Prostate gland (tissue), 2 donors: ENCODE measurements around the gene TSPAN3. TPM values are rescaled to one million over a fixed set of nuclear protein-coding genes. Genes with fewer than 3 reads are reported as not detected.

ENCODE experiments used
- DNase-seq: peaks from one replicate; pipeline ENCODE4 v3.0.0-alpha.2; 2019; ENCODE audit warnings: low spot score
- H3K27ac ChIP-seq, 2 donors: fragments of 200-600 bp; sonication (generic); 2 replicates each; pipeline ENCODE4 v1.5.1; 2017 to 2019
- H3K27me3 ChIP-seq: fragments of 200-600 bp; sonication (generic); replicated peaks from 2 replicates; pipeline ENCODE4 v1.5.1; 2019; ENCODE audit not compliant: insufficient read depth
- H3K36me3 ChIP-seq, 2 donors: fragments of 200-600 bp; sonication (generic); 1 replicate in 1 of 2; 2 replicates in 1 of 2; pipeline versions ENCODE4 v1.5.1 to v1.8.1; 2017 to 2019
- H3K4me1 ChIP-seq: fragments of 200-600 bp; sonication (generic); replicated peaks from 2 replicates; pipeline ENCODE4 v1.5.1; 2019
- H3K4me3 ChIP-seq, 2 donors: fragments of 200-600 bp; sonication (generic); 2 replicates each; pipeline ENCODE4 v1.5.1; 2017 to 2019
- H3K9me3 ChIP-seq: fragments of 200-600 bp; sonication (generic); 2 replicates; pipeline ENCODE4 v1.5.1; 2017
- POLR2A ChIP-seq: fragments of 450-650 bp; IDR thresholded peaks from one replicate; pipeline ENCODE4 v1.6.1; 2016; ENCODE audit warnings: antibody characterized with exemption, mild to moderate bottlenecking
- POLR2AphosphoS5 ChIP-seq: sonication (generic); formaldehyde crosslinking; IDR thresholded peaks from one replicate; pipeline ENCODE4 v1.6.1; 2017; ENCODE audit warnings: antibody characterized with exemption
- WGBS: methylation state at CpG from one replicate; pipeline ENCODE4 v1.1.5; 2018; 5-methylcytosine and 5-hydroxymethylcytosine counted together
- intact Hi-C: fragments of 100-400 bp; cut with DNase I; formaldehyde crosslinking; loops from one replicate; pipeline ENCODE4 v1.14.2; 2022
- total RNA-seq, 2 donors: library from RNA; depleted of rRNA; stranded (reverse); fragments of >200 nt; gene quantifications; one replicate each; pipeline ENCODE4 v1.1.0, GENCODE V29; 2016
- TF ChIP-seq, protein P1 (sequence below), 4 experiments: fragments of 200-600 bp in 2 of 4; fragments of 450-650 bp in 2 of 4; sonication (generic) in 2 of 4; IDR thresholded peaks; 1 replicate in 3 of 4; 2 replicates in 1 of 4; pipeline ENCODE4 v1.5.1; 2016 to 2019; ENCODE audit warnings: antibody characterized with exemption in 4 of 4, mild to moderate bottlenecking in 2 of 4, moderate library complexity in 2 of 4

TSPAN3 gene
- total RNA-seq, 2 donors from 2014 or later: 234 to 238 TPM

DNA sequence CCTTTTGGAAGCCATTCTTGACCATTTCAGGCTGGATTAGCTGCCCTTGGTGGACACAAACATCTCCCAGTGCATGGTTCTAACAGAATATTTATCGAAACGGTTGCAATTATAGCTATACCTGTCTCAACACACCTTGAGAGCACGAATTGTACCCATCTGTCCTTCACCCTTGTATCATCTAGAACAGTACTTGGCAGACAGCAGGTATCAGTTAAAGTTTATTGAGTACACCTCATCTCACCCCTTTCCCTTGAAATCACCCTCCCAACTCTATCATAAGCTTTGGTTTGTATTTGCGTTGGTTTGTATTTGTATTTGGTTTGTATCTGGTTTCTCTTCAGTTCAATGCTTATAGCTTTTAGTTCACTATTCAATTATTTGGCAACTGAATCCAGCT is 12.4 kb downstream of the TSPAN3 start:
- Histone ChIP-seq H3K27ac (no peak overlapping the region), H3K27me3 (no peaks in the 10 kb centered on the region), H3K36me3 (no peaks in the 10 kb centered on the region), H3K4me1 (no peaks in the 10 kb centered on the region), H3K4me3 (no peak overlapping the region), H3K9me3 (no peaks in the 10 kb centered on the region)
- DNase-seq: no peak
- TF ChIP-seq POLR2A (no peak), POLR2AphosphoS5 (peak; percentile 29)
- TF ChIP-seq, protein P1, sequence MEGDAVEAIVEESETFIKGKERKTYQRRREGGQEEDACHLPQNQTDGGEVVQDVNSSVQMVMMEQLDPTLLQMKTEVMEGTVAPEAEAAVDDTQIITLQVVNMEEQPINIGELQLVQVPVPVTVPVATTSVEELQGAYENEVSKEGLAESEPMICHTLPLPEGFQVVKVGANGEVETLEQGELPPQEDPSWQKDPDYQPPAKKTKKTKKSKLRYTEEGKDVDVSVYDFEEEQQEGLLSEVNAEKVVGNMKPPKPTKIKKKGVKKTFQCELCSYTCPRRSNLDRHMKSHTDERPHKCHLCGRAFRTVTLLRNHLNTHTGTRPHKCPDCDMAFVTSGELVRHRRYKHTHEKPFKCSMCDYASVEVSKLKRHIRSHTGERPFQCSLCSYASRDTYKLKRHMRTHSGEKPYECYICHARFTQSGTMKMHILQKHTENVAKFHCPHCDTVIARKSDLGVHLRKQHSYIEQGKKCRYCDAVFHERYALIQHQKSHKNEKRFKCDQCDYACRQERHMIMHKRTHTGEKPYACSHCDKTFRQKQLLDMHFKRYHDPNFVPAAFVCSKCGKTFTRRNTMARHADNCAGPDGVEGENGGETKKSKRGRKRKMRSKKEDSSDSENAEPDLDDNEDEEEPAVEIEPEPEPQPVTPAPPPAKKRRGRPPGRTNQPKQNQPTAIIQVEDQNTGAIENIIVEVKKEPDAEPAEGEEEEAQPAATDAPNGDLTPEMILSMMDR (IDR thresholded peaks at IDR 0.05): no peak
- 82% methylated on average over 4 of the region's 4 CpGs for WGBS
- intact Hi-C loops: no loop called here

GRCh38 chr15:77057685-77058084 is 13.2 kb downstream of the TSPAN3 start:
- Histone ChIP-seq H3K4me3 (no peak overlapping the region), H3K36me3 (no peaks in the 10 kb centered on the region), H3K27ac (no peak overlapping the region), H3K9me3 (no peaks in the 10 kb centered on the region), H3K27me3 (no peaks in the 10 kb centered on the region), H3K4me1 (no peaks in the 10 kb centered on the region)
- 87% methylated on average over 4 of the region's 4 CpGs for WGBS
- intact Hi-C loops: no loop called here
- TF ChIP-seq POLR2A (no peak), POLR2AphosphoS5 (no peak)
- TF ChIP-seq, protein P1 (IDR thresholded peaks at IDR 0.05): no peak
- DNase-seq: no peak

GRCh38 chr15:77057072-77057471 is 13.8 kb downstream of the TSPAN3 start:
- WGBS: 100% methylated on average over 1 of the region's 1 CpG
- Histone ChIP-seq H3K27me3 (no peaks in the 10 kb centered on the region), H3K36me3 (no peaks in the 10 kb centered on the region), H3K27ac (no peak overlapping the region), H3K4me1 (no peaks in the 10 kb centered on the region), H3K4me3 (no peak overlapping the region), H3K9me3 (no peaks in the 10 kb centered on the region)
- TF ChIP-seq POLR2A (no peak), POLR2AphosphoS5 (no peak)
- TF ChIP-seq, protein P1 (IDR thresholded peaks at IDR 0.05): no peak
- DNase-seq: no peak
- intact Hi-C loops: no loop called here

- Histone ChIP-seq H3K36me3 (no peaks in the 10 kb centered on the region), H3K27me3 (no peaks in the 10 kb centered on the region), H3K27ac (no peak overlapping the region), H3K4me1 (no peaks in the 10 kb centered on the region), H3K4me3 (no peak overlapping the region), H3K9me3 (no peaks in the 10 kb centered on the region)
- TF ChIP-seq, protein P1 (IDR thresholded peaks at IDR 0.05): no peak
- TF ChIP-seq POLR2A: no peak
- TF ChIP-seq POLR2AphosphoS5: no peak
- intact Hi-C loops: no loop called here
- 94% methylated on average over 2 of the region's 2 CpGs for WGBS
- DNase-seq: no peak
These were observed 17.2 kb downstream of the TSPAN3 start for GRCh38 chr15:77053709-77054108.

GRCh38 chr15:77052556-77052955 is 18.4 kb downstream of the TSPAN3 start:
- H3K4me1 ChIP-seq: no peaks in the 10 kb centered on the region
- no peak overlapping the region for H3K27ac ChIP-seq
- H3K36me3 ChIP-seq: no peaks in the 10 kb centered on the region
- no peaks in the 10 kb centered on the region for H3K27me3 ChIP-seq
- no peaks in the 10 kb centered on the region for H3K9me3 ChIP-seq
- H3K4me3 ChIP-seq: no peak overlapping the region
- intact Hi-C loops: no loop called here
- no peak for DNase-seq
- 55% methylated on average over 2 of the region's 2 CpGs for WGBS
- TF ChIP-seq POLR2AphosphoS5 (no peak), POLR2A (no peak)
- TF ChIP-seq, protein P1 (IDR thresholded peaks at IDR 0.05): no peak
